Subcutaneous abdominal adipose tissue (tissue), 5 donors: Measurements from ENCODE around the gene SELENOO.

Experiments used
- H3K27ac ChIP-seq: one replicate; pipeline ENCODE4 v1.7.0; 2013; ENCODE audit warnings: low read depth, mild to moderate bottlenecking, inconsistent platforms, low read length, moderate library complexity
- H3K27me3 ChIP-seq, 5 donors: one replicate each; pipeline ENCODE4 v1.7.0; 2013; ENCODE audit warnings: low read length in 5 of 5, inconsistent platforms in 1 of 5; ENCODE audit not compliant: control insufficient read depth in 5 of 5, insufficient read depth in 4 of 5
- H3K36me3 ChIP-seq, 5 donors: one replicate each; pipeline ENCODE4 v1.7.0; 2013; ENCODE audit warnings: low read length in 5 of 5; ENCODE audit not compliant: control insufficient read depth in 5 of 5, insufficient read depth in 5 of 5
- H3K4me1 ChIP-seq, 5 donors: one replicate each; pipeline ENCODE4 v1.7.0; 2013; ENCODE audit warnings: low read length in 5 of 5, mild to moderate bottlenecking in 3 of 5, moderate library complexity in 1 of 5; ENCODE audit not compliant: control insufficient read depth in 5 of 5, insufficient read depth in 5 of 5
- H3K4me3 ChIP-seq, 5 donors: one replicate each; pipeline ENCODE4 v1.7.0; 2013; ENCODE audit warnings: low read length in 5 of 5, low read depth in 1 of 5
- H3K9ac ChIP-seq, 5 donors: one replicate each; pipeline ENCODE4 v1.7.0; 2013; ENCODE audit warnings: low read length in 5 of 5, mild to moderate bottlenecking in 4 of 5, moderate library complexity in 3 of 5
- H3K9me3 ChIP-seq, 5 donors: one replicate each; pipeline ENCODE4 v1.7.0; 2013; ENCODE audit warnings: low read length in 5 of 5; ENCODE audit not compliant: control insufficient read depth in 5 of 5
- donor health status: healthy.
- donor health status: healthy.
- donor health status: healthy.
- donor health status: healthy.
- donor health status: healthy.

The SELENOO gene

GRCh38 chr22:50208939-50209892, 8.4 kb downstream of the SELENOO start:
- H3K27ac ChIP-seq = no peak overlapping the region
- H3K9ac ChIP-seq = no peak overlapping the region
- peaks cover 4 to 75% (median 58%) of the 10 kb centered on the region in 5 donors for H3K36me3 ChIP-seq
- no peak overlapping the region for H3K4me3 ChIP-seq
- H3K27me3 ChIP-seq = no peaks in the 10 kb centered on the region
- peaks cover 0 to 39% (median 25%) of the 10 kb centered on the region in 5 donors for H3K4me1 ChIP-seq
- H3K9me3 ChIP-seq = no peaks in the 10 kb centered on the region

GRCh38 chr22:50209893-50210292, 9.1 kb downstream of the SELENOO start:
- H3K9me3 ChIP-seq = no peaks in the 10 kb centered on the region
- H3K27me3 ChIP-seq = no peaks in the 10 kb centered on the region
- H3K9ac ChIP-seq = no peak overlapping the region
- H3K36me3 ChIP-seq = peaks cover 4 to 80% (median 61%) of the 10 kb centered on the region in 5 donors
- peaks cover 0 to 36% (median 25%) of the 10 kb centered on the region in 5 donors for H3K4me1 ChIP-seq
- no peak overlapping the region for H3K4me3 ChIP-seq
- no peak overlapping the region for H3K27ac ChIP-seq

- H3K4me3 ChIP-seq = no peak overlapping the region
- H3K27me3 ChIP-seq = no peaks in the 10 kb centered on the region
- no peaks in the 10 kb centered on the region for H3K9me3 ChIP-seq
- no peak overlapping the region for H3K27ac ChIP-seq
- no peak overlapping the region for H3K9ac ChIP-seq
- peaks cover 4 to 86% (median 66%) of the 10 kb centered on the region in 5 donors for H3K36me3 ChIP-seq
- H3K4me1 ChIP-seq = peaks cover 0 to 35% (median 25%) of the 10 kb centered on the region in 5 donors
Observed at GRCh38 chr22:50210378-50211139, 9.7 kb downstream of the SELENOO start.

- Histone ChIP-seq H3K4me1 (peaks cover 0 to 29% (median 23%) of the 10 kb centered on the region in 5 donors), H3K36me3 (peaks cover 4 to 87% (median 69%) of the 10 kb centered on the region in 5 donors), H3K9me3 (no peaks in the 10 kb centered on the region), H3K27ac (no peak overlapping the region), H3K27me3 (no peaks in the 10 kb centered on the region), H3K4me3 (no peak overlapping the region), H3K9ac (no peak overlapping the region)
Observed at GRCh38 chr22:50211147-50211546, 10.3 kb downstream of the SELENOO start.

- Histone ChIP-seq H3K36me3 (peaks cover 4 to 88% (median 76%) of the 10 kb centered on the region in 5 donors), H3K27ac (no peak overlapping the region), H3K4me3 (no peak overlapping the region), H3K27me3 (no peaks in the 10 kb centered on the region), H3K4me1 (peaks cover 0 to 12% (median 7%) of the 10 kb centered on the region in 5 donors), H3K9ac (no peak overlapping the region), H3K9me3 (no peaks in the 10 kb centered on the region)
Observed at GRCh38 chr22:50213263-50213662, 12.5 kb downstream of the SELENOO start.

- no peak overlapping the region for H3K4me3 ChIP-seq
- H3K9me3 ChIP-seq = no peaks in the 10 kb centered on the region
- no peak overlapping the region for H3K27ac ChIP-seq
- peaks cover 4 to 91% (median 78%) of the 10 kb centered on the region in 5 donors for H3K36me3 ChIP-seq
- no peaks in the 10 kb centered on the region for H3K27me3 ChIP-seq
- no peak overlapping the region for H3K9ac ChIP-seq
- H3K4me1 ChIP-seq = peaks cover 0 to 12% (median 10%) of the 10 kb centered on the region in 5 donors
Observed at GRCh38 chr22:50215297-50216054, 14.7 kb downstream of the SELENOO start.

- Histone ChIP-seq H3K27ac (no peak overlapping the region), H3K4me3 (no peak overlapping the region), H3K27me3 (no peaks in the 10 kb centered on the region), H3K4me1 (peaks cover 0 to 12% (median 10%) of the 10 kb centered on the region in 5 donors), H3K9ac (no peak overlapping the region), H3K36me3 (peaks cover 4 to 91% (median 78%) of the 10 kb centered on the region in 5 donors), H3K9me3 (no peaks in the 10 kb centered on the region)
Observed at GRCh38 chr22:50216055-50216683, 15.4 kb downstream of the SELENOO start.

- H3K36me3 ChIP-seq = peaks cover 4 to 94% (median 82%) of the 10 kb centered on the region in 5 donors
- H3K4me1 ChIP-seq = peaks cover 0 to 12% (median 10%) of the 10 kb centered on the region in 5 donors
- H3K9me3 ChIP-seq = no peaks in the 10 kb centered on the region
- no peak overlapping the region for H3K4me3 ChIP-seq
- no peak overlapping the region for H3K27ac ChIP-seq
- H3K27me3 ChIP-seq = no peaks in the 10 kb centered on the region
- no peak overlapping the region for H3K9ac ChIP-seq
Observed at GRCh38 chr22:50216684-50217520, 16.1 kb downstream of the SELENOO start.
